Vagina (tissue), 2 donors: ENCODE data around the gene SCN4B. TPM values are rescaled to one million over a fixed set of nuclear protein-coding genes. Genes with fewer than 3 reads are reported as not detected.

Experiments used
- DNase-seq, 2 donors: peaks; one replicate each; pipeline ENCODE4 v3.0.0-alpha.2; 2017; ENCODE audit errors: extremely low spot score in 2 of 2
- H3K27ac ChIP-seq: fragments of 200-600 bp; sonication (generic); one replicate; pipeline ENCODE4 v1.5.1; 2019
- H3K27me3 ChIP-seq: fragments of 200-600 bp; sonication (generic); one replicate; pipeline ENCODE4 v1.5.1; 2019
- H3K36me3 ChIP-seq, 2 donors: fragments of 200-600 bp; sonication (generic); one replicate each; pipeline ENCODE4 v1.5.1; 2017 to 2019
- H3K4me1 ChIP-seq: fragments of 200-600 bp; sonication (generic); one replicate; pipeline ENCODE4 v1.5.1; 2019
- H3K4me3 ChIP-seq, 2 donors: fragments of 200-600 bp; sonication (generic); 1 replicate in 1 of 2; 2 replicates in 1 of 2; pipeline ENCODE4 v1.5.1; 2016 to 2019
- H3K9me3 ChIP-seq: fragments of 200-600 bp; sonication (generic); one replicate; pipeline ENCODE4 v1.5.1; 2019
- POLR2A ChIP-seq, 2 donors: fragments of 450-650 bp; IDR thresholded peaks; one replicate each; pipeline ENCODE4 v1.6.1; 2017; ENCODE audit warnings: antibody characterized with exemption in 2 of 2, mild to moderate bottlenecking in 2 of 2, moderate library complexity in 2 of 2
- POLR2AphosphoS5 ChIP-seq, 2 donors: sonication (generic); formaldehyde crosslinking; IDR thresholded peaks; one replicate each; pipeline ENCODE4 v1.9.0; 2017; ENCODE audit warnings: antibody characterized with exemption in 2 of 2, mild to moderate bottlenecking in 2 of 2, low read depth in 1 of 2; ENCODE audit not compliant: insufficient read depth in 1 of 2
- intact Hi-C: fragments of 100-400 bp; cut with DNase I; formaldehyde crosslinking; loops from one replicate; pipeline ENCODE4 v1.15.1; 2023
- total RNA-seq: library from RNA; depleted of rRNA; stranded (reverse); fragments of >200 nt; gene quantifications from one replicate; pipeline ENCODE4 v1.2.3, GENCODE V29; 2016
- TF ChIP-seq, protein P1 (sequence below), 3 experiments: fragments of 450-650 bp in 2 of 3; fragments of 200-600 bp in 1 of 3; sonication (generic) in 1 of 3; IDR thresholded peaks; one replicate each; pipeline ENCODE4 v1.5.1; 2017 to 2019; ENCODE audit warnings: antibody characterized with exemption in 3 of 3, mild to moderate bottlenecking in 2 of 3, moderate library complexity in 2 of 3

The SCN4B gene
- total RNA-seq, 1 donor from 2014 or later = 0.98 TPM

DNA sequence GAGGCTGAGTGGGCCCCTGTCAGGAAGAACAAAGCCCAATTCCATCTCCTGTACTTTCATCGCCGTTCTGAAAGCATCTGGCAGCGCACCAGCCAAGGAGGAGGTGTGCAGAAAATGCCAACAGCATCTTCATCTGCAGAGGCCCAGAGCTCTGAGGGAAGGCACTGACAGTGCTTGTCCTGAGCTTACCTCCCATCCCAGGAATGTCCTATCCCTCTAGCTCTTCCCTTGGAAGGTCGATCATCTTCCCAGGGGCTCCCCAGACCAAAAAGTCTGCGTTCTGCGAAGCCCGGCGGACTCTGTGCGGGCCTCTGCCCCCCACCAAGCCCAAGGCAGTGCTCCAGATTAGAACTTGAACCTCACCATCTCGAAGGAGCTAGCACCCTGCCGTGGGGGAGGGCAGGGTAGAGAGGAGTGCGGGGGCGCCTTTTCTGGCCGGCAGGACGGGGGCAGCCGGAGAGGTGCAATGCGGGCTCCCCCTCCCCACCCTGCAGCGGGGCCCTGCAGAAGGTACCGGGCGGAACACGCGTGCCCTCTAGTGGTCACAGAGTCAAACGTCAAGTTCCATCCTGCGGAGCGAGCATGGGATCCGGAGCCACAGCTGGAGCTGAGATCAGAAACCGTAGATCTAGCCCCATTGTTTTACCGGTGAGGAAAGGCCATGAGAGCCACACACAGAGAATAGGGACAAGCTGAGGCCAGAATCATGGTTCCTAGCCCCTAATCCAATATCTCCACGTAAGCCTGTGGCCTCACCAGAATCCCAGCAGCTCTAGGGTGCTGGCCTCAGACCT is 18.8 kb upstream of the SCN4B start:
- no peak for DNase-seq
- Histone ChIP-seq H3K36me3 (no peaks in the 10 kb centered on the region), H3K4me3 (no peak overlapping the region), H3K27me3 (no peaks in the 10 kb centered on the region), H3K4me1 (peaks cover 18% of the 10 kb centered on the region), H3K27ac (no peak overlapping the region), H3K9me3 (no peaks in the 10 kb centered on the region)
- intact Hi-C loops = loop anchor here (2.0 kb wide), 1 partner anchor 25 kb away; no protein-coding TSS in a partner anchor
- no peak for TF ChIP-seq POLR2A (IDR thresholded peaks at IDR 0.05)
- TF ChIP-seq, protein P1, sequence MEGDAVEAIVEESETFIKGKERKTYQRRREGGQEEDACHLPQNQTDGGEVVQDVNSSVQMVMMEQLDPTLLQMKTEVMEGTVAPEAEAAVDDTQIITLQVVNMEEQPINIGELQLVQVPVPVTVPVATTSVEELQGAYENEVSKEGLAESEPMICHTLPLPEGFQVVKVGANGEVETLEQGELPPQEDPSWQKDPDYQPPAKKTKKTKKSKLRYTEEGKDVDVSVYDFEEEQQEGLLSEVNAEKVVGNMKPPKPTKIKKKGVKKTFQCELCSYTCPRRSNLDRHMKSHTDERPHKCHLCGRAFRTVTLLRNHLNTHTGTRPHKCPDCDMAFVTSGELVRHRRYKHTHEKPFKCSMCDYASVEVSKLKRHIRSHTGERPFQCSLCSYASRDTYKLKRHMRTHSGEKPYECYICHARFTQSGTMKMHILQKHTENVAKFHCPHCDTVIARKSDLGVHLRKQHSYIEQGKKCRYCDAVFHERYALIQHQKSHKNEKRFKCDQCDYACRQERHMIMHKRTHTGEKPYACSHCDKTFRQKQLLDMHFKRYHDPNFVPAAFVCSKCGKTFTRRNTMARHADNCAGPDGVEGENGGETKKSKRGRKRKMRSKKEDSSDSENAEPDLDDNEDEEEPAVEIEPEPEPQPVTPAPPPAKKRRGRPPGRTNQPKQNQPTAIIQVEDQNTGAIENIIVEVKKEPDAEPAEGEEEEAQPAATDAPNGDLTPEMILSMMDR (IDR thresholded peaks at IDR 0.05) = peak; percentile 49 to 81 (median 78)
- TF ChIP-seq POLR2AphosphoS5 (IDR thresholded peaks at IDR 0.05; ENCODE audit: insufficient read depth in 1 of 2, low read depth in 1 of 2) = no peak

DNA sequence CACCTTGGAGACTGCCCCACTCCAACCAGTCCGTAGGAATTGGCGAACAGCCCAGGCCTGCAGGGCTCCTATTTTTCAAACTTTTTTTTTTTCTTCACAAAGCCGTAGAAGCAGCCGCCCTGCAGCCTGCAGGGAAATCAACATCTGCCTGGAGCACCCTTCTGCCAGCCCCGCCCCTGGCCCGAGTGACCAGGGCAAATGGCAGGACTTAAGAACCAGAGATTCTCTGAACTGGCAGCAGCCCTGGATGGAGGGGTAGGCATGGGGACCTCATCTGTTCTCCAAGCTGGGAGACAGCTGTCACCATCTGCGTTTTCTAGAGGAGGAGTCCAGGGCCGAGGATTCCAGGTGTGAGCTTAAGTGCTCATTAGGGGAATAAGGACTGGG is 18.3 kb upstream of the SCN4B start:
- TF ChIP-seq POLR2A (IDR thresholded peaks at IDR 0.05) (no peak), POLR2AphosphoS5 (IDR thresholded peaks at IDR 0.05; ENCODE audit: insufficient read depth in 1 of 2, low read depth in 1 of 2) (no peak)
- TF ChIP-seq, protein P1 (IDR thresholded peaks at IDR 0.05) = no peak
- intact Hi-C loops = loop anchor here (2.0 kb wide), 1 partner anchor 24 kb away; no protein-coding TSS in a partner anchor
- DNase-seq = no peak
- no peak overlapping the region for H3K4me3 ChIP-seq
- no peak overlapping the region for H3K27ac ChIP-seq
- no peaks in the 10 kb centered on the region for H3K27me3 ChIP-seq
- H3K36me3 ChIP-seq = no peaks in the 10 kb centered on the region
- no peaks in the 10 kb centered on the region for H3K9me3 ChIP-seq
- H3K4me1 ChIP-seq = peaks cover 14% of the 10 kb centered on the region

DNA sequence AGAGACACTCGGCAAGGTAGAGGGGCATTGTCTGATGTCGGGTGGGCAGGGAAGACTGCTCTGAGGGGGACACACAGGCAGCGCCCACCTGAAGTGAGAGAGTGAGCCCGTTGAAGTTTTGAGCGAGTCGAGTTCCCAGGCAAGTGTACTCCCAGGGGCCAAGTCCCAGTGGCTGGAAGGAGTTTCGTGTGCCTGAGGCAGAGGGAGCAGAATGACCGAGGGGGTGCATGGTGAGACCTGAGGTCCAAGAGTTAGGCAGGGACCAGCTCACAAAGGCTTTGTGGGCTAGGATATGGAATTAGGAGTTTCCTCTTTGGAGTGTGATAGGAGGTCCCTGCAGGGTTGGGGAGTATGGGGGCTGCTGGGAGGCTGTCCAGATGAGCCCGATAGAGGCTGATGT is 17.6 kb upstream of the SCN4B start:
- no peak overlapping the region for H3K4me3 ChIP-seq
- intact Hi-C loops = loop anchor here (2.0 kb wide), 1 partner anchor 23 kb away; no protein-coding TSS in a partner anchor
- no peak for TF ChIP-seq POLR2AphosphoS5 (IDR thresholded peaks at IDR 0.05; ENCODE audit: insufficient read depth in 1 of 2, low read depth in 1 of 2)
- TF ChIP-seq POLR2A (IDR thresholded peaks at IDR 0.05) = no peak
- TF ChIP-seq, protein P1 (IDR thresholded peaks at IDR 0.05) = no peak
- H3K9me3 ChIP-seq = no peaks in the 10 kb centered on the region
- no peaks in the 10 kb centered on the region for H3K27me3 ChIP-seq
- no peak overlapping the region for H3K27ac ChIP-seq
- DNase-seq = no peak
- peaks cover 9% of the 10 kb centered on the region for H3K4me1 ChIP-seq
- no peaks in the 10 kb centered on the region for H3K36me3 ChIP-seq

DNA sequence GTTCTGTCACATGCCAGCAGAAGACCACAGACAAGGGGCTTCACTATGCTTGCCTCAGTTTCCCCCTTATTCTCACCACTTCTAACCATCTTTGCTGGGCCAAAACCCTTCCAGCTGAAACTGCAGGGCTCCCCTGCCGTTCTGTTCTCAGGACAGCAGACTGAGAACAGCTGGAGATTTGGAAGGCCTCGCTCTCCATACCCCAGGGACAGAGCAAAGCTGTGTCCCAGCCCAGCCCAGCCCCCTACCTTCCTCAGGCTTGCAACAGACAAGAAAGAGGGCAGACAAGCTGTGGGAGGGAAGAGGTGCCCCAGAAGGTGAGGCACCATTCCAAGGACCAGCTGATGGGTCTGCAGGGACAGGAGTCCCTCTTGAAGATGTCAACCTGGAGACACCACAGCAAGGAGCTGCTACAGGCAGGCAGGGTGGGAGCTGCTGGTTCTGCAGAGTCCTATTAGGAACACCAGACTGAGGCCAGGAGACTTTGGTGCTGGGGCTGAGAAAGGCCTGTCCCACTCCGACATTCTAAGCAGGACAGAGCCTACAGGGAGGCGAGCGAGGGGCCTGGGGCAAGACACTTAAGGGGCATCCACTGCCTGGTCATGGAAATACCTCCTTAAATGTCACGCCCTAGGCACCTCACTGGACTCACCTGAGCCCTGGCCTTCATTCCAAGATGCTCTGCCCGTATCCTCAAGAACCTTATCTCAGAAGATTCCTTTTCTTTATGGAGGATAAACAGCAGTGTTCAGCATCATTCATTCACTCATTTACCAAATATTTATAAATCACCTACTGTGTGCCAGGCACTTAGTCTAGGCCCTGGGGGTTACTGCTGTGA is 16.9 kb upstream of the SCN4B start:
- no peak overlapping the region for H3K4me3 ChIP-seq
- no peaks in the 10 kb centered on the region for H3K27me3 ChIP-seq
- TF ChIP-seq POLR2AphosphoS5 (IDR thresholded peaks at IDR 0.05; ENCODE audit: insufficient read depth in 1 of 2, low read depth in 1 of 2) (no peak), POLR2A (IDR thresholded peaks at IDR 0.05) (no peak)
- TF ChIP-seq, protein P1 (IDR thresholded peaks at IDR 0.05) = no peak
- intact Hi-C loops = loop anchor here (2.0 kb wide), 1 partner anchor 23 kb away; no protein-coding TSS in a partner anchor
- no peak for DNase-seq
- no peak overlapping the region for H3K27ac ChIP-seq
- peaks cover 9% of the 10 kb centered on the region for H3K4me1 ChIP-seq
- H3K9me3 ChIP-seq = no peaks in the 10 kb centered on the region
- H3K36me3 ChIP-seq = no peaks in the 10 kb centered on the region
